HepG2 (cell line): Measurements from ENCODE around the gene POLD3. TPM values are rescaled to one million over a fixed set of nuclear protein-coding genes. Genes with fewer than 3 reads are reported as not detected.
A peak's percentile ranks its signal among the peaks of the same experiment; 100 is the strongest.

Experiments
- BRF2 ChIP-seq: sonication (generic); formaldehyde crosslinking; IDR thresholded peaks from 2 replicates; pipeline ENCODE4 v1.8.1; 2022; ENCODE audit warnings: mild to moderate bottlenecking, missing genetic modification reagents
- DRAP1 ChIP-seq: IDR thresholded peaks from 2 replicates; pipeline ENCODE4 v1.6.1; 2016; ENCODE audit warnings: missing genetic modification reagents, missing compliant biosample characterization
- EP300 ChIP-seq, 3 experiments: sonication (generic) in 1 of 3; formaldehyde crosslinking in 1 of 3; IDR thresholded peaks; 2 replicates each; pipeline versions ENCODE4 v1.5.1 to v1.6.1; 2011 to 2020; ENCODE audit warnings: low read depth in 2 of 3, low read length in 2 of 3, borderline replicate concordance in 1 of 3, improper control_type of control experiment in 1 of 3, mild to moderate bottlenecking in 1 of 3, missing genetic modification reagents in 1 of 3, moderate library complexity in 1 of 3
- FOXJ3 ChIP-seq: sonication (generic); formaldehyde crosslinking; IDR thresholded peaks from 2 replicates; pipeline ENCODE4 v1.4.0; 2020; ENCODE audit warnings: missing genetic modification reagents, mild to moderate bottlenecking, borderline replicate concordance
- MAZ ChIP-seq, 2 experiments: sonication (generic) in 1 of 2; formaldehyde crosslinking in 1 of 2; IDR thresholded peaks; 2 replicates each; pipeline versions ENCODE4 v1.5.0 to v1.6.1; 2012 to 2020; ENCODE audit warnings: low read depth in 2 of 2, mild to moderate bottlenecking in 2 of 2, borderline replicate concordance in 1 of 2, improper control_type of control experiment in 1 of 2, low read length in 1 of 2, missing genetic modification reagents in 1 of 2, moderate library complexity in 1 of 2
- PCBP2 ChIP-seq: fragments of 200-400 bp; formaldehyde crosslinking; optimal IDR thresholded peaks from 2 replicates; pipeline ENCODE3; 2018; ENCODE audit warnings: low read length, low read depth; ENCODE audit not compliant: poor library complexity, severe bottlenecking
- SALL1 ChIP-seq: sonication (generic); formaldehyde crosslinking; IDR thresholded peaks from 2 replicates; pipeline ENCODE4 v1.8.0; 2022; ENCODE audit warnings: mild to moderate bottlenecking, missing genetic modification reagents
- TBP ChIP-seq: sonication (generic); formaldehyde crosslinking; IDR thresholded peaks from 2 replicates; pipeline ENCODE4 v1.5.0; 2020; ENCODE audit warnings: missing genetic modification reagents
- ZBTB3 ChIP-seq: sonication (generic); formaldehyde crosslinking; IDR thresholded peaks from 2 replicates; pipeline ENCODE4 v1.4.0; 2020; ENCODE audit warnings: low read depth, mild to moderate bottlenecking, moderate library complexity, missing genetic modification reagents, borderline replicate concordance
- ZBTB44 ChIP-seq: sonication (generic); formaldehyde crosslinking; IDR thresholded peaks from 2 replicates; pipeline ENCODE4 v1.4.0; 2020; ENCODE audit warnings: missing genetic modification reagents
- ZKSCAN8 ChIP-seq: IDR thresholded peaks from 2 replicates; pipeline ENCODE4 v1.6.1; 2016; ENCODE audit warnings: borderline replicate concordance, missing genetic modification reagents, missing compliant biosample characterization
- ZNF343 ChIP-seq: sonication (generic); formaldehyde crosslinking; IDR thresholded peaks from 2 replicates; pipeline ENCODE4 v1.4.0; 2020; ENCODE audit warnings: mild to moderate bottlenecking, missing genetic modification reagents
- ZNF543 ChIP-seq: sonication (generic); formaldehyde crosslinking; IDR thresholded peaks from 2 replicates; pipeline ENCODE4 v1.4.0; 2020; ENCODE audit warnings: mild to moderate bottlenecking, missing genetic modification reagents
- ZNF552 ChIP-seq: sonication (generic); formaldehyde crosslinking; IDR thresholded peaks from 2 replicates; pipeline ENCODE4 v1.9.0; 2022; ENCODE audit warnings: missing genetic modification reagents, mild to moderate bottlenecking, borderline replicate concordance
- ZNF644 ChIP-seq: IDR thresholded peaks from 2 replicates; pipeline ENCODE4 v1.6.1; 2016; ENCODE audit warnings: low read depth
- ZNF737 ChIP-seq: sonication (generic); formaldehyde crosslinking; IDR thresholded peaks from 2 replicates; pipeline ENCODE4 v1.5.0; 2020; ENCODE audit warnings: missing genetic modification reagents, mild to moderate bottlenecking, borderline replicate concordance
- ZUFSP ChIP-seq: sonication (generic); formaldehyde crosslinking; IDR thresholded peaks from 2 replicates; pipeline ENCODE4 v1.9.0; 2021; ENCODE audit warnings: missing genetic modification reagents, mild to moderate bottlenecking, borderline replicate concordance
- polyA plus RNA-seq, 8 experiments: library from polyadenylated mRNA; depleted of rRNA in 3 of 8; stranded (reverse) in 7 of 8; unstranded in 1 of 8; fragments of >200 nt; fragmentation: Illumina TruSeq in 4 of 8; extraction: Trizol in 4 of 8; gene quantifications; 2 replicates each; pipeline versions ENCODE4 v1.2.1 to v1.2.3, GENCODE V29; 2011 to 2016; ENCODE audit warnings: low read depth in 4 of 8, missing spikeins in 1 of 8, mixed read lengths in 1 of 8; ENCODE audit not compliant: insufficient read depth in 1 of 8
- total RNA-seq, 5 experiments: library from RNA; depleted of rRNA; stranded (reverse); fragments of >200 nt; fragmentation: Illumina TruSeq; extraction: Trizol; gene quantifications; 2 replicates each; pipeline ENCODE4 v1.2.3, GENCODE V29; 2016; ENCODE audit warnings: low read depth in 1 of 5

POLD3 gene
- total and polyA plus RNA-seq, 2 of the 13 experiments (the other 11 are each of a cell fraction or from before 2014, with no cell fraction given) = 6.3 to 18.9 TPM

GRCh38 chr11:74662487-74663103 is 70.2 kb downstream of the POLD3 start (continued):
- TF ChIP-seq EP300 (IDR thresholded peaks at IDR 0.05; ENCODE audit: low read depth in 2 of 2, low read length in 2 of 2) = 0 out of 4 replicates have a peak, but pooled peaks of 1 of the 2 experiments have one; percentile 14
- TF ChIP-seq EP300 (CRISPR knock-in tag; IDR thresholded peaks at IDR 0.05; ENCODE audit: borderline replicate concordance) = no peak
- TF ChIP-seq ZBTB44 = no peak
- TF ChIP-seq ZNF552 (CRISPR knock-in tag) = no peak
- TF ChIP-seq BRF2 (CRISPR knock-in tag) = no peak
- no peak; the same call in 1 of the 2 replicates for TF ChIP-seq ZNF737
- no peak for TF ChIP-seq MAZ (IDR thresholded peaks at IDR 0.05; ENCODE audit: borderline replicate concordance, low read depth, low read length)
- TF ChIP-seq MAZ (CRISPR knock-in tag; IDR thresholded peaks at IDR 0.05; ENCODE audit: low read depth) = 0 out of 2 replicates have a peak, but pooled peaks have one; percentile 26
- TF ChIP-seq ZBTB3 (CRISPR knock-in tag) = no peak
- no peak for TF ChIP-seq ZNF543 (CRISPR knock-in tag)
- TF ChIP-seq ZKSCAN8 (CRISPR knock-in tag) = no peak
- TF ChIP-seq SALL1 (CRISPR knock-in tag) = peak; percentile 40
- TF ChIP-seq TBP (CRISPR knock-in tag) = no peak
- peak; percentile 80 for TF ChIP-seq ZNF644 (CRISPR knock-in tag)
- no peak for TF ChIP-seq ZUFSP (CRISPR knock-in tag)
- no peak for TF ChIP-seq DRAP1
- no peak for TF ChIP-seq ZNF343 (CRISPR knock-in tag)
- TF ChIP-seq PCBP2 = no peak
- TF ChIP-seq FOXJ3 (CRISPR knock-in tag) = no peak
